GM18870 (cell line): ENCODE measurements around the gene CRIM1.
"Not testable (repeated sequence)": the region's sequence is repeated elsewhere in the genome, so short reads cannot be mapped to it uniquely, and the experiment has no call there.

Source experiments
- ATAC-seq: cut with Tn5 transposase; IDR thresholded peaks from one replicate; pipeline ENCODE4 v1.9.1; 2021; ENCODE audit warnings: moderate library complexity; ENCODE audit not compliant: unreplicated experiment

Gene CRIM1, protein sequence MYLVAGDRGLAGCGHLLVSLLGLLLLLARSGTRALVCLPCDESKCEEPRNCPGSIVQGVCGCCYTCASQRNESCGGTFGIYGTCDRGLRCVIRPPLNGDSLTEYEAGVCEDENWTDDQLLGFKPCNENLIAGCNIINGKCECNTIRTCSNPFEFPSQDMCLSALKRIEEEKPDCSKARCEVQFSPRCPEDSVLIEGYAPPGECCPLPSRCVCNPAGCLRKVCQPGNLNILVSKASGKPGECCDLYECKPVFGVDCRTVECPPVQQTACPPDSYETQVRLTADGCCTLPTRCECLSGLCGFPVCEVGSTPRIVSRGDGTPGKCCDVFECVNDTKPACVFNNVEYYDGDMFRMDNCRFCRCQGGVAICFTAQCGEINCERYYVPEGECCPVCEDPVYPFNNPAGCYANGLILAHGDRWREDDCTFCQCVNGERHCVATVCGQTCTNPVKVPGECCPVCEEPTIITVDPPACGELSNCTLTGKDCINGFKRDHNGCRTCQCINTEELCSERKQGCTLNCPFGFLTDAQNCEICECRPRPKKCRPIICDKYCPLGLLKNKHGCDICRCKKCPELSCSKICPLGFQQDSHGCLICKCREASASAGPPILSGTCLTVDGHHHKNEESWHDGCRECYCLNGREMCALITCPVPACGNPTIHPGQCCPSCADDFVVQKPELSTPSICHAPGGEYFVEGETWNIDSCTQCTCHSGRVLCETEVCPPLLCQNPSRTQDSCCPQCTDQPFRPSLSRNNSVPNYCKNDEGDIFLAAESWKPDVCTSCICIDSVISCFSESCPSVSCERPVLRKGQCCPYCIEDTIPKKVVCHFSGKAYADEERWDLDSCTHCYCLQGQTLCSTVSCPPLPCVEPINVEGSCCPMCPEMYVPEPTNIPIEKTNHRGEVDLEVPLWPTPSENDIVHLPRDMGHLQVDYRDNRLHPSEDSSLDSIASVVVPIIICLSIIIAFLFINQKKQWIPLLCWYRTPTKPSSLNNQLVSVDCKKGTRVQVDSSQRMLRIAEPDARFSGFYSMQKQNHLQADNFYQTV

DNA sequence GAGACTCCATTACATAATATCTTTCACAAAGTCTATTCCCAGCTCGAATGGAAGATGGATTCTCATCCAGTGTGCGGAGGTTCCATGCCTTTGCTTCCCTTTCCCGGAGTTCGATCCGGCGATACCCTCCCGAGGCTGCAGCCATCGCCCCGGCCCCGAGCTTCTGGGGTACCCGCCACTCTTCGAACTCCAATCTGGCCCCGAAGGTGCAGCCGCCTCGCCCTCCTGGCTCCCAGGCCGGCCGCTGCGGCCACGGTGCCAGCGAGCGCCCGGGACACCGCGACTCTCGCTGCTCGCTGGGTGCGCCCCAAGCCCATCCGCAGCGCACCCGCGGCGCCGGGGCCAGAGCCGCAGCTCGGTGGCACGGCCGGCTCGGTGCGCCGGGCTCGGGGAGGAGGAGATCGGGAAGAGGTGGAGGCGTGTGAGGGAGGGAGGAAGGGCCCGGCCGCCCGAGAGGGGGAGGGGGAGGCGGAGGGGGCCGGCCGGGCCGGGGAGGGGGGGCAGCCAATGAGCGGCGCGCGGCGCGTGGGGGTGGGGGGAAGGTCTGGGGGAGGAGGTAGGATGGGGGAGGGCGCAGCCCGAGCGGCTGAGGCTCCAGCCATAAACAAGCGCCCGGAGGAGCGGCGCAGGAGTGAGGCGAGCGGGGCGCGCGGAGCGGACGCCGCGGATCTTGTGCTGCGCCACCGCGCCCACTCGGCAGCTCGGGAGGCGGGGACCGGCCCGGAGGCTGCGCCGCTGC is at the start of gene CRIM1:
Gene CRIM1 (plus strand): TSS at position 628 of the 739 bp plus-strand sequence. CDS start 515 bp downstream, outside the sequence.
- no peak for ATAC-seq

DNA sequence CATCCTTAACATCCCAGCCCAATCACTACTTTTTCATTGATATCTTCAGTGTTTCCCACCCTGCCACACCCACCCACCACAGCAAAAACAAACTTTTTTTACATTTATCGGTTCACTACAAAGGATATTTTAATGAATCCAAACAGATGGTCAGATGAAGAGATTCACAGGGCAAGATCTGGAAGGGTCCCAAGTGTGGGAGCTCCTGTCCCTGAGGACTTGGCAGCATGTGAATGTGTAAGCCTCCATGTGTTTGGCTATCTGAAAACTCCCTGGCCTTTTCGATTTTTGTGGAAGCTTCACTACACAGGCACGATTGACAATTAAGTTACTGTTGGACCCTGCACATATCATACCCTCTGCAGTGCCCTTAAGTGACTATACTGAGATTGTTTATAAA is 48.1 kb upstream of the CRIM1 start:
- no peak for ATAC-seq

DNA sequence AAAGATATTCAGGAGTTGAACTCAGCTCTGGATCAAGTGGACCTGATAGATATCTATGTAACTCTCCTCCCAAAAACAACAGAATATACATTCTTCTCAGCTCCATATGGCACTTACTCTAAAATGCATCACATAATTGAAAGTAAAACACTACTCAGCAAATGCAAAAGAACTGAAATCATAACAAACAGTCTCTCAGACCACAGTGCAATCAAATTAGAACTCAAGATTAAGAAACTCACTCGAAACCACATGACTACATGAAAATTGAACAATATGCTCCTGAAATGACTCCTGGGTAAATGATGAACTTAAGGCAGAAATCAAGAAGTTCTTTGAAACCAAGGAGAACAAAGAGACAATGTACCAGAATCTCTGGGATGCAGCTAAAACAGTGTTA is 45.1 kb upstream of the CRIM1 start:
- not testable (repeated sequence) for ATAC-seq

DNA sequence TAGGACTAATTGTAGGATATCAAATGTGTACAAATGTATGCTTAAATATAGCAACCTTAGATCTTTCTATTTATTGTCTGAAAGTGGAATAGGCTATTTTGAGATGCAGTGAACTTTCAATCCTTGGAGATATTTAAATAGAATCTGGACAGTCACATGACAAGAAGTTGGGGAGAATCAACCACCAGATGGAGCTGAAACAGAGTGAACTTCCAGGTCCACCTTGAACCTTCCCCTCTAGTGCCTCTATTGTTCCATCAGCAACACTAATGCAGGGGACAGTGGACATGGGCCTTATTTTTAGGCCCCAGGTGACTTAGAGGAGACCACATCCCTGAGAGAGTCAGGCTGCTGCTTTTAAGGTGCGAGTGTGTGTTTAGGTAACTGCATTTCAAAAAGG is 37.0 kb upstream of the CRIM1 start:
- no peak for ATAC-seq

DNA sequence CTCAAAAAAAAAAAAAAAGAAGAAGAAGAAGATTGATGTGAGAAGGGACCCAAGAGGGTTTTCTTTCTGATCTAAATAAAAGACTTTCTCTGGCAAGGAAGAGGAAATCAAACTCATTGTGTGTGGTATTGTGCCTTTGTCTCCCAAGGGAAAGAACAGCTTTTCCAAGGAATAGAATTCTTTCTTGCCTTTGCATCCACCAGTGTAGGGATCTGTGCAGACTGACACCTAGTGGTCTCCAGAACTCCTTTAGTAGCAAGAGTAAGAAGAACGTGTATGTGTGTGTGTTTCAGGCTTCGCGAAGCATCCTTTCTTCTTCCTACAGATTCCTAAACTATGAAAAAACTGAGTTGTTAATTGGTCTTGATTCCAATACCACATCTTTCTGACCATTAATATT is 33.5 kb upstream of the CRIM1 start:
- ATAC-seq: no peak

DNA sequence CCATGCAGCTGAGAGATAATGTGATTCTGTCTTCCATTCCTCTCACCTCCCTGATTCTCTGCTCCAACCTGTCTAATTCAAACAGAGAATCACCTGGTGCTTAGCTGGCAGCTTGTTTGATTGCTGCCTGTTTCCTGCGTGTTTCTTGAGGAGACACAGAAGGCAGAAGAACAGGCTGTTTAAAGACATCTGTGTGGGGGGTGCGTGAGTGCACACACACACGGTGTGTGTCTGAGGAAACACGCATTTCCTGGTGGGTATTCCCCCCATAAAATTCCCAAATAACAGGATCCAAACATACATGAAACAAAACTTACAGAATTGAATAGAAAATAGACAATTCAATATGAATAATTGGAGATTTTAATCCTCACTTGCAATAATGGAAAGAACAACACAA is 29.3 kb upstream of the CRIM1 start:
- ATAC-seq: no peak

DNA sequence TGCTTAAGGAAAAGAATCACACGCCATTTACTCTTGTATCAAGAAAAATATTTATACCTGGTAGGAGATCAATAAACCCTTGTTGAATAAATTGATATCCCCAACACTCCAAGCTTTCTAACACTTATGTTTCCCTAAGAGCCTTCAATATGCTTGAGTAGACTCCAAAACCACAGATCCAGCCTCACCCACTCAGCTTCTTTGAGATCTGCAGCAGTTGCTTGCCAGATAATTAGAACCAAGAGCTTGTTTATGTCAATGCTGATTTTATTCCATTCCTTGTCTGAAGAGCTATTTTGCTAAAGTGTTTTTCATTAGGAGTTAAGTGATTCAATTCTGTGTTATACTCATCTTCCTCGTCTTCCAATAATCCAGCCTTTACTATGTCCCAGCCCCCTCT is 26.3 kb upstream of the CRIM1 start:
- ATAC-seq: no peak

DNA sequence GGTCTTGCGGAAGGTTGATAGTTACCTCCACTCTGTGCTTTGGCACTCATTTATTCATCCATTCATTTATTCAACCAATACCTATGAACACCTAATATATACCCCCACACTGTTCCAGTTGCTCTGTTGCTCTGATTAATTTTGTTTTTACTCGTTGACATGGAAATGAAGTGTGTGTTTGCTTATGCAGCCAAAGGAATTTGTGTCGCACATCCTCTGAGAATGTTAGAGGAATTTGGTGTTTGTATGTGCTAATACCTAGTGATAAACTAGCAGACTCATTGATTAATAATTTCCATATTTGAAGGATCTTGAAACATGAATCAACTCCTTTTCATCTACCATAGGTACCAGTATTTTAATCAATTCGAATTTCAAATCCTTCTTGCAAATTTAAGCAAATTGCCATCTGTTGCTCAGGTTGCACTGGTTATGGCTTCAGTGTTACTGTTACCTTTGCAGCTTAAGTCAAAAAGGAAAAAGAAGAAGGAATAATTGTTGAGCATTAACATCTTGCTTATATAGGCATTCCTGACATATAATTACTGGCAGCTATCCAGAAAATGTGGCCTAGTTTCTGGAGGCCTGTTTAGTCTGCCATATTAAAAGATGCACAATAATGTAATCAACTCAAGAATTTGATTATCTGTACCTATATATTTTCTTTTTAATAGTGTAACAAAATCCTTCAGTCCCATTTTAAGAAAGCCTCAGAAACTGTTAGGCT is 25.7 kb upstream of the CRIM1 start:
- no peak for ATAC-seq

DNA sequence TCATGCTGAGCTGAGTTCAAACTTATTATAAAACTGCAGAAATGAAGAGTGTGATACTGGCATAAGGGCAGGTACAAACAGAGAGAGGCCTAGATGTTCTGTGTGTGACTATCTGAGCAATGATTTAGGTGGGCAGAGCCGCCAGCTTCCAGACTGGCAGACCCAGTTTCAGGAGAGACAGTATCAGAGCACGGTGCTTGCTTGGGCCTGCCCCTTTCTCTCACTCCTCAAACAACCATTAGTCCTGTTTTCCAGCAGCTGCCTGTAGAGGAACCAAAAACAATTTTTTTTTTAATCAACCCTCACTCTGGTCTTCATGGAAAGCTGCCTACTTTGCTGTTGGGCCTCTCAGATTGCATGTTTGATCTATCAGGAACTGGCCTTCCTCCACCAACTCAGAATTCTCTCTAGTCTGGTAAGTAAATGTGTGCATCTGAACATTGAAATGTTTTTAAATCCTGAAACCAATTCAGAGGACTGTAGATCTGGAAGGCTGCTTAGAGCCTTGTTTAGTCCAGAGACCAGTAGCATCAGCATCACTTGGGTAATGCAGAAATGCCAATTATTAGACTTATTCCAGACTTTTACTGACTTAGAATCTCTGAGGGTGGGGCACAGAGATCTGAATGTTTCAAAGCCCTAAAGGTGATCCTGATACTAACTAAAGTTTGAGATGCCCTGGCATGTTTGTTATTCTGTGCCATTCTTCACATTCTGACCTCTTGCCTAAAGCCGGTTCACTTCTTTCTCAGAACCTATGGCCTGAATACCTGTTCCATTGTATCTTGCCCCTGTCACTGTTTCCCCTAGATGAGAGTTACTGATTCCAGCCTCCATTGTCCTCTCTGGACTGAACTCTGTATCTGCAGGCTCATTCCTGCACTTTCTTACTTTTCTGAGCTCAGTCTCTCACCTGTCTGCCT is 24.8 kb upstream of the CRIM1 start:
- no peak for ATAC-seq

DNA sequence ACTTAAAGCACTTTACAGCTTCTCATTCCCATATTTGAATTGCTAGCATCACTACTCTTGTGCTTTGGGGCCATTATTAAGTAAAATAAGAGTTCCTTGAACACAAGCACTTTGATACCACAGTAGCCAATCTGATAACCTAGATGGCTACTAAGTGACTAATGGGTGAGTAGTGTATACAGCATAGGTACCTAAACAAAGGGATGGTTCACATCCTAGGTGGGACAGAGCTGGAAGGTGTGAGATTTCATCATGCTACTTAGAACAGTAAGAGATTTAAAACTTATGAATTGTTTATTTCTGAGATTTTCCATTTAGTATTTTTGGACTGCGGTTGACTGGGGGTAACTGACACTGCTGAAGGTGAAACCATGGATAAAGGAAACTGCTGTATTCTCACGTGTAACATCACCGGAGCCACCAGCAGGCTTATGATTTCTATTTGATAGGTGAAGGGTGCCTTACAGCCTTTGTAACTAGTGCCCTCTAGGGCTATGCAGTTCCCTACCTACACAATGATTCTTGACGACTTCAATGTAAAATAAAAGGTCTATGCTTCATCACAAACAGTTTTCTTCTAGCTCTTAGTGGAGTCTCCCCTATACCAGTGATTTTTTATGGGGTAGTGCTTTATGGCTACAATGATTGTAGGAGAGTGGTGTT is 22.1 kb upstream of the CRIM1 start:
- ATAC-seq: no peak

DNA sequence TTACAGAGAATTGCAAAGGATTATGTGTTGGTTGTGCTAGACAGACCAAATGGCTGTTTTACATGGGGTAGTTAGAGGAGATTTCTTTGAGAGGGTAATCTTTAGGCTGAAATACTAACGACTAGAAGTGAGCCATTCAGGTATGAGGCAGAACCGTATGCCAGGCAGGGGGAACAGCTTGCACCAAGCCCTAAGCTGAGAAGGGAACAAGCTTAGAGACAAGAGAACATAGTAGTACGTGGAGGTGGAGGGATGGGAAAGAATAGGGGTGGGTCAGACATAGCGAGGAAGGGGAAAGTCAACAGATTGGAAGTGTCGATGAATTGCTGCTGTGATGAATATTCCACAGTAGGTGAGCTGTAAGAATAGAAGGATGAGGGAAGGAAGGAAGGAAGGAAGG is 20.0 kb upstream of the CRIM1 start:
- ATAC-seq: no peak

DNA sequence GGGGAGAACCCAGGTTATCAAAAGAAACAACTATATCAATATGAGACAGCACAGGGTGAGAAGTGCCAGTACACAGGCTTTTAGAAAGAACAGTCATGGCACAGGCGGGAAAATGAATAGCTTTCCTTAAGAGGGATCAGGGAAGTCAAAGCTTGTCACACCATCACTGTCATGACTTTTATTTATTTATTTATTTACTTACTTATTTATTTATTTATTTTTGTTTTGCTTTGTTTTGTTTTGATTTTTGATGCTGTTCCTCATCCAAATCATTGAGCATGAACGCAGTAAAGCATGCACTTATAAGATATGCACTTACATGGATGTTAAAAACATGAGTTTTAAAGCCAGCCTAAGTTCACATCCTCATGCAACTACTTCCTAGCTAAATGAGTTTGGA is 19.3 kb upstream of the CRIM1 start:
- no peak for ATAC-seq

DNA sequence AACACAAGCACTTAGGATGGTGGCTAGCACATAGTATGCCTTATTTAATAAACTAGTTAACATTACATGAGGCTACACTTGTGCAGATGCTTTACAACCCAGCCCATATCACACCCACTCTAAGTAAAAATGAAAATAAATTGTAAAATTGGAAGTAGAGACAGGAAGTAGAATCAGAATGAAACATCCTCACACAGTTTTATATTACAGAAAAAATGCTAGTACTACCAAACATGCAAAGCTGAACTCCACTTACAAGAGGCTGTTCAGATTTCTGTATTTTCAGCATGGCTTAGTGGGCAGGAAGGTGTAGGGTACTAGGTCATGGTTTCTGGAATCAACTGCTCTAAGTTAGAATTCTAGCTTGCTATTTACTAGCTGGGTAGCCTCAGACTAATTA is 18.2 kb upstream of the CRIM1 start:
- ATAC-seq: peak; percentile 78

DNA sequence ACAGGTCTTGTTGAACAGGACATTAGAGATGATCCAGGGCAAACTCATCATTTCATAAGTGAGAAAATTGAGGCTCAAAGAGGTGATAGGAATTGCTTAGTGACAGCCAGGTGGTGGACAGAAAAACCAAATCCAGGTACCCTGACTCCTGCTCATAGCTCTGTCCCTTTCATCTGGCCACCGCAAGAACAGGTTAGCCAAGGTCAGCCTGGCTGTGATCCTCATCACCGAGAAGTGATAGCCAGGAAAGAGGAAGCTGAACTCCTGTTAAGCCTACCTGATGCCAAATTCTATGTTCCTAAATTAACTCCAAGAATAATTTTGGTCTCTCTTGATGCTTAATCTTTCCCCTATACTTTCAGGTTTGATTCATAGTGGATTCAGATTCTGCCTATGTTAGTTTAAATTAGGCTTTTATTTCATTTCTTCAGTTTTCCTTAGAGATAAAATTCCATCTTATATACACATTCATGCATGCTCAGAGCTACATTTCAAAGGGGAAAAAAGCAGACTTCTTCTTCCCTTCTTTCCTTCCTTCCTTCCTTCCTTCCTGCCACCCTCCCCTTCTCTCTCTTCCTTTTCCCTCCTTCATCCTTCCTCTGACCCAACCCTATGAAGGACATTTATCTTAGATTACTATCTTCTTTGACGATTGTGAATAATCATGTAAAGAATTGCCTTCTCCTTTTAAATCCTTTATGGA is 17.3 kb upstream of the CRIM1 start:
- ATAC-seq: no peak

DNA sequence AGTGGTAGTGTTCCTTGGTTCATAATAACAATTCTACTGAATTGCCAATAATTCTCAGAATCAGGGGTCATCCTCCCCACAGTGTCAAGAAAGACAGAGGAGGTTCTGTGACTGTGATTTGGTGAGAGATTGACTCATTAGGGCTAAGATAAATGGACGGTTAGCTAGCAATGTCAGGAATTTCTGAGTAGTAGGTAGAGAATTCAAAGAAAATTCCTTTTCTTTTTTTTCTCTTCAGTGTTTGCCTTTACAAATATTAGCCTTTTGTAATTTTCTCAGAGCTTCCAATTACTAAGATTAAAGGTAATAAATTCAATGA is 16.8 kb upstream of the CRIM1 start:
- ATAC-seq: no peak

DNA sequence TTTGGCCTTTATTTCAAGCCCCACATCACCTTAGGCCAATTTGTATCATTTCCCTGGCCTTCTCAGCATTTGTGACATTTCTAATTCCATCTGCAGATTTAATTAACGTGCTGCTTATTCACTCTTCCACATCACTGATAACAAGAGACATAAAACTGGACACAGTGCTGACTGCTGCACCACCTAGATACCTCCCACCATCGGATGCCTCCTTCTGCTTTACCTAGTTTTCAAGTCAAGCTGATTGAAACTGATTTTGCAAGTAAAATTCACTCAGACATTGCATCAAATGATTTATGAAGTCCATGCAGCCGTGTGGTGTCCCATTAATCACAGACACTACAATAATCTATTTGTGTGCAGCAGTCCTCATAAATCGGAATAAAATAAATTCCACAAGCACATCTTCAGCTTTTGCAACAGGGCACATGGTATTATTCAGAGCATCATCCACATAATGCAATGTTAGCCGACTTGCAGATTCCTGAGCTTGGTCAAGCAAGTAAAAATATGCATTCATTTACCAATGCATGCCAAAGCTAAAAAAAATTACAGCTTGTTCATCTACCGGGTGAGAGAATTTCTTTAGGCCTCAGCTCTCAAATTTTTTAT is 15.9 kb upstream of the CRIM1 start:
- ATAC-seq: no peak

DNA sequence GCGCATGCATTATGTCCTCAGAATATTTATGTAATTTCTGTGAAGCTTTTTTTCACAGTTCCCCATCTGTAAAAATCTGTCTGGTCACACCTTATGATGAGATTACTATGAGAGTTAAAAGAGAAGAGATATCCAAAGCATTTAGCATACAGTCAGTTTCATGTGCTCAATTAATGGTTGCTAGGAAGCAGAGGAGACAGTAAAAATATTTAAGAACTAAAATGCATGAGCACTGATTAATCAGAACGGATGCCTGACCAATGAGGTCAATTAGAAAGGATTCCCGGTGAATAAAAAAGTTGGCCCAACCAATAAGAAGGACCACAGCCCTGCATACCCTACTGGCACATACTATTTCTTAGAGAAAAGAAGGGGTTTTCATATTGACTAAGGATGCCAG is 12.0 kb upstream of the CRIM1 start:
- no peak for ATAC-seq

DNA sequence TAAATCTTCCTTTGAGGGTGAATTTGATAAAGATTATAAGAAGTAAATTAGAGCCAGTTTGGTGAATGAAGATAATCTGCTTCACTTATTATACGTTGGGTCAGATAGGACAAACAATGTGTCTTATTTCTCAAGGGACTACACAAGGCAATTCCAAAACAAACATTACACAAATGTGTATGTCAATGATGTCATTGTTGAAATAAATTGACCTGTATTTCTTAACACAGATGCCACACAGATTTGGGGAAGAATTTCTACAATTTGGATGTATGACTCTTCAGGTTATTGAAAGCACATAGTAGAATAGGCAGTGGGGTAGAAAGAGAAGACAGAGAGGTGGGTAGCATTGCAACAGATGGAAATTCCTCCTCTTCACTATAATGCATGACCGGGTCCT is 6.9 kb upstream of the CRIM1 start:
- no peak for ATAC-seq
